Chondrocyte (in vitro differentiated cells): ENCODE results near the gene KCNE5. TPM values are rescaled to one million over a fixed set of nuclear protein-coding genes. Genes with fewer than 3 reads are reported as not detected.
A peak's percentile ranks its signal among the peaks of the same experiment; 100 is the strongest.
"Not testable (repeated sequence)": the region's sequence is repeated elsewhere in the genome, so short reads cannot be mapped to it uniquely, and the experiment has no call there.

Experiments used
- DNase-seq: peaks from one replicate; pipeline ENCODE4 v3.0.0; 2021; ENCODE audit warnings: mixed read lengths, low spot score
- H3K27ac Mint-ChIP-seq: one replicate; pipeline ENCODE4 v1.8.0; 2021; ENCODE audit warnings: mild to moderate bottlenecking, moderate library complexity, mixed read lengths; ENCODE audit not compliant: unreplicated experiment
- H3K27me3 Mint-ChIP-seq: 2 replicates; pipeline ENCODE4 v1.8.0; 2021; ENCODE audit warnings: low read depth, mixed read lengths
- H3K36me3 Mint-ChIP-seq: 2 replicates; pipeline ENCODE4 v1.8.0; 2021; ENCODE audit warnings: low read depth, mixed read lengths
- H3K4me1 Mint-ChIP-seq: 2 replicates; pipeline ENCODE4 v1.8.0; 2021; ENCODE audit warnings: low read depth, mild to moderate bottlenecking, mixed read lengths
- H3K4me3 Mint-ChIP-seq: one replicate; pipeline ENCODE4 v1.8.0; 2021; ENCODE audit warnings: mild to moderate bottlenecking, moderate library complexity, mixed read lengths; ENCODE audit not compliant: unreplicated experiment
- H3K9me3 Mint-ChIP-seq: 2 replicates; pipeline ENCODE4 v1.8.0; 2021; ENCODE audit warnings: low read depth, mixed read lengths
- total RNA-seq: library from RNA; stranded (reverse); gene quantifications from 3 replicates; pipeline ENCODE4 v1.2.1, GENCODE V29; 2021
- TF ChIP-seq, protein P1 (sequence below): fragments of 200-600 bp; sonication (generic); IDR thresholded peaks from 2 replicates; pipeline ENCODE4 v1.5.0; 2021; ENCODE audit warnings: antibody characterized with exemption, mild to moderate bottlenecking, moderate library complexity

KCNE5 gene
- total RNA-seq, 1 donor from 2014 or later = 0.62 TPM

GRCh38 chrX:109643687-109644086 lies 18.7 kb upstream of the KCNE5 start:
- Mint-ChIP-seq H3K9me3 (no peaks in the 10 kb centered on the region), H3K4me3 (no peak overlapping the region), H3K27ac (peak overlapping the region; percentile 34), H3K36me3 (peaks cover 10% of the 10 kb centered on the region), H3K27me3 (no peaks in the 10 kb centered on the region), H3K4me1 (peaks cover 21% of the 10 kb centered on the region)
- DNase-seq = no peak
- TF ChIP-seq, protein P1, sequence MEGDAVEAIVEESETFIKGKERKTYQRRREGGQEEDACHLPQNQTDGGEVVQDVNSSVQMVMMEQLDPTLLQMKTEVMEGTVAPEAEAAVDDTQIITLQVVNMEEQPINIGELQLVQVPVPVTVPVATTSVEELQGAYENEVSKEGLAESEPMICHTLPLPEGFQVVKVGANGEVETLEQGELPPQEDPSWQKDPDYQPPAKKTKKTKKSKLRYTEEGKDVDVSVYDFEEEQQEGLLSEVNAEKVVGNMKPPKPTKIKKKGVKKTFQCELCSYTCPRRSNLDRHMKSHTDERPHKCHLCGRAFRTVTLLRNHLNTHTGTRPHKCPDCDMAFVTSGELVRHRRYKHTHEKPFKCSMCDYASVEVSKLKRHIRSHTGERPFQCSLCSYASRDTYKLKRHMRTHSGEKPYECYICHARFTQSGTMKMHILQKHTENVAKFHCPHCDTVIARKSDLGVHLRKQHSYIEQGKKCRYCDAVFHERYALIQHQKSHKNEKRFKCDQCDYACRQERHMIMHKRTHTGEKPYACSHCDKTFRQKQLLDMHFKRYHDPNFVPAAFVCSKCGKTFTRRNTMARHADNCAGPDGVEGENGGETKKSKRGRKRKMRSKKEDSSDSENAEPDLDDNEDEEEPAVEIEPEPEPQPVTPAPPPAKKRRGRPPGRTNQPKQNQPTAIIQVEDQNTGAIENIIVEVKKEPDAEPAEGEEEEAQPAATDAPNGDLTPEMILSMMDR = no peak

- H3K9me3 Mint-ChIP-seq = no peaks in the 10 kb centered on the region
- peaks cover 6% of the 10 kb centered on the region for H3K4me1 Mint-ChIP-seq
- DNase-seq = no peak
- H3K27me3 Mint-ChIP-seq = no peaks in the 10 kb centered on the region
- H3K4me3 Mint-ChIP-seq = no peak overlapping the region
- TF ChIP-seq, protein P1 = no peak
- H3K36me3 Mint-ChIP-seq = peaks cover 9% of the 10 kb centered on the region
- H3K27ac Mint-ChIP-seq = no peak overlapping the region
Measured at GRCh38 chrX:109638158-109638557, 13.2 kb upstream of the KCNE5 start.

DNA sequence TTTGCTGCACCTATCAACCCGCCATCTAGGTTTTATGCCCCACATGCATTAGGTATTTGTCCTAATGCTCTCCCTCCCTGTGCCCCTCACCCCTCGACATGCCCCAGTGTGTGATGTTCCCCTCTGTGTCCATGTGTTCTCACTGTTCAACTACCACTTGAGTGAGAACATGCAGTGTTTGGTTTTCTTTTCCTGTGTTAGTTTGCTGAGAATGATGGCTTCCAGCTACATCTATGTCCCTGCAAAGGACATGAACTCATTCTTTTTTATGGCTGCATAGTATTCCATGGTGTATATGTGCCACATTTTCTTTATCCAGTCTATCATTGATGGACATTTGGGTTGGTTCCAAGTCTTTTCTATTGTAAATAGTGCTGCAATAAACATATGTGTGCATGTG lies 12.5 kb upstream of the KCNE5 start:
- not testable (repeated sequence) for DNase-seq, H3K4me1 Mint-ChIP-seq, H3K36me3 Mint-ChIP-seq, H3K27ac Mint-ChIP-seq, H3K9me3 Mint-ChIP-seq, H3K27me3 Mint-ChIP-seq, H3K4me3 Mint-ChIP-seq

- H3K27me3 Mint-ChIP-seq = no peaks in the 10 kb centered on the region
- H3K9me3 Mint-ChIP-seq = no peaks in the 10 kb centered on the region
- TF ChIP-seq, protein P1 = peak; percentile 78
- no peak overlapping the region for H3K27ac Mint-ChIP-seq
- peaks cover 3% of the 10 kb centered on the region for H3K4me1 Mint-ChIP-seq
- no peak for DNase-seq
- peaks cover 9% of the 10 kb centered on the region for H3K36me3 Mint-ChIP-seq
- H3K4me3 Mint-ChIP-seq = no peak overlapping the region
Measured at GRCh38 chrX:109635146-109635545, 10.2 kb upstream of the KCNE5 start.

- Mint-ChIP-seq H3K4me1 (peaks cover 11% of the 10 kb centered on the region), H3K27me3 (no peaks in the 10 kb centered on the region), H3K4me3 (no peak overlapping the region), H3K36me3 (peaks cover 3% of the 10 kb centered on the region), H3K9me3 (no peaks in the 10 kb centered on the region), H3K27ac (no peak overlapping the region)
- DNase-seq = no peak
- TF ChIP-seq, protein P1 = peak; percentile 87
Measured at GRCh38 chrX:109632906-109633504, 8.0 kb upstream of the KCNE5 start.

DNA sequence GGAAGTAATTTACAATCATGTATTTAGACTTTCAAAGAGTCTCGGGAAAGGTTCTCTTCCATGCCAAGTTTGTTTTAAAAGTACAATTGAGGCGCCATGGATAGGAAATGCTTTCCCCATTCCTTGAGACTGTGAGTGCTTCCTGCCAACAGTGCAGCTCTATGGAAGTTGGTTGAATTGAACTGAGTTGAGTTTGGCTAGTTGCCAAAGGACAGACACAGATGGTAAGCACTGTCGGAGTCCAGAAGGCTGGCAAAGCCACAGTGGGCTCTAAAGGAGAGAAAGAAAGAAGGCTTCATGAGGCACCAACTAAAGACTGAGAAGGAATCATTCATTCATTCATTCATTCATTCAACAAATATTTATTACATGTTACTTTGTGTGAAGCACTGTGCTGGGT lies 4.3 kb upstream of the KCNE5 start:
- TF ChIP-seq, protein P1 = no peak
- H3K27me3 Mint-ChIP-seq = no peaks in the 10 kb centered on the region
- DNase-seq = no peak
- H3K36me3 Mint-ChIP-seq = peaks cover 4% of the 10 kb centered on the region
- peaks cover 4% of the 10 kb centered on the region for H3K9me3 Mint-ChIP-seq
- H3K4me1 Mint-ChIP-seq = peaks cover 14% of the 10 kb centered on the region
- H3K27ac Mint-ChIP-seq = peak overlapping the region; percentile 28
- no peak overlapping the region for H3K4me3 Mint-ChIP-seq
